HG03095 (cell line): ENCODE measurements around the gene FAU.
"Not testable (repeated sequence)": the region's sequence is repeated elsewhere in the genome, so short reads cannot be mapped to it uniquely, and the experiment has no call there.

Experiments used
- ATAC-seq: cut with Tn5 transposase; IDR thresholded peaks from one replicate; pipeline ENCODE4 v1.9.1; 2021; ENCODE audit warnings: moderate library complexity; ENCODE audit not compliant: unreplicated experiment

Gene FAU

DNA sequence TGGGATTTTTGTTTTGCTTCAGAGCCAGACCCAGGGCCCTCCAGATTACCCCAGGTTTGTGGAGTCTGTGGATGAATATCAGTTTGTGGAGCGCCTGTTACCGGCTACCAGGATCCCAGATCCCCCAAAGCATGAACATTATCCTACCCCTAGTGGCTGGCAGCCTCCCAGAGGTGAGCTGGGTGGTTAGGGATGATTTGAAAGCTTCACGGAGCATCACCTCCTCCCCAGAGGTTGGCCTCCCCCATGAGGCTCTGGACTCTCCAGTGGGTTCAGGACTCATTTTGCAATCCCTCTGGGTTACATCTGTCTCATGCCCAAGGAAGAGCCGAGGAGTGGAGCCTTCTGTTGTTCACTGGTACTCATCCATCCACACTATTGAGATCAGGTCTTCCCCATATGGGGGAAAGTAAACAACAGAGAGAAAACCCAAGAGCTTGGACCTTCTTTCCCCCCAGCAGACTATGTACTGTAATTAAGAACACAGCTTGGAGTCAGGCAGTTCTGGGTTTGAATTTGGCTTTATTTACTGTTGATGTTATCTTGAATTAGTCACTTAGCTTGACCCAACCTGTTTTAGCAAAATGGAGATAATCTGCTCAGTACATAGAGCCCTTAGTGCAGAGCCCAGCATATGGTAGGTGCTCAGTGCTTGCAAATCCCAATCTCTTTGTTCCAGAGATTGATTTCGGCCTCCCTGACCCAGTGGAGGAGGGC lies 2.7 kb upstream of the FAU start:
- ATAC-seq, result no peak

DNA sequence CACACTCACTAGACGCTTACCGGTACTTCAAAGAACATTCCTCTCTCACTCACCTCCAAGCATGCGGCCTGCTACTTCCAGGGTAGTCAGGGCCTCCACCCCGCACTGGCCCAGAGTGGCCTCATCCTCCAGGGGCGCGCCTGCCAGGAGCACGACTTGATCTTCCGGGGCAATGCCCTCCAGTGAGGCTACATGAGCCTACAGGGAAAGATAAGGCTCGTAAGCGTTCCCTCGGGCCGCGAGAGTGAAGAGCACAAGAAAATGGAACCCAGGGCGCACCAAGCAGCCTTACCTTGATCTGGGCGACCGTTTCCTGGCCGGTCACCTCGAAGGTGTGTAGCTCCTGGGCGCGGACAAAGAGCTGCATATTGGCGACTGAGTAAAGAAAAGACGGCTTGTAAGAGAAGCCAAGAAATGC lies 478 bp downstream of the FAU start:
- ATAC-seq, result no peak

DNA sequence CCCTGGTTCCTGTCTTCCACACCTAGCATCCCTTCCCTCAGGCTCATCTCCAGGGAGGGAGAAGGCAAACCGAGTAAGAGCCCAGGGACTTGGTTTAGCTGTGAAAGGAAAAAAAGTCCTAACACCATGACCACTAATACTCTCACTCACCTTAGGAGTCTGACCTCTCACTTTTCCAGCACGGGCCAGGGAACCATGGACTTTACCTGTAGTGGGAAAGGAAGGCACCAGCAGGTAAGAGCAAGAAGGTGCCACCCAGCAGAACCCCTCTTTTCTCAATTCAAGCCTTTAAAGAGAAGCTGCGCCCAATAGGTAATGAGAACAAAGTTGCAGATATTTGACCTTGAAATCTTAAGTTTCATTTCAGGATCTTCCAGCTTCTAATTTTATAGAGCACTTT lies 1.1 kb downstream of the FAU start:
- ATAC-seq, result no peak

DNA sequence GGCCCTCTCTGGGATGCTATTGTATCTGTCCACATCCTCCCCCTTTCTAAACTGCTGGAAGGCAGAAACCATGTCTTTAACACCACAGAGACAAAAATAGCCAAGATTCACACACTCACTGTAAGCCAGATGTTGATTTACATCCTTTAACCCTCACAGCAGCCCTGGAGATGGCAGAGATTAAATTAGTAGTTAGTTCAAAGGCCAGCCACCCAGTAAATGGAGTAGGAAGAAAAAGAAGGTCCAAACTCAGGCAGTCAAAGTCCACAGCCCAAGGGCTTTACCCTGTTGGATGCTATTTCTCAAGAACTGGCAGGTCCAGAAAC lies 2.3 kb downstream of the FAU start:
- ATAC-seq, result no peak

GRCh38 chr11:65118891-65119669 lies 2.9 kb downstream of the FAU start:
- not testable (repeated sequence) for ATAC-seq

DNA sequence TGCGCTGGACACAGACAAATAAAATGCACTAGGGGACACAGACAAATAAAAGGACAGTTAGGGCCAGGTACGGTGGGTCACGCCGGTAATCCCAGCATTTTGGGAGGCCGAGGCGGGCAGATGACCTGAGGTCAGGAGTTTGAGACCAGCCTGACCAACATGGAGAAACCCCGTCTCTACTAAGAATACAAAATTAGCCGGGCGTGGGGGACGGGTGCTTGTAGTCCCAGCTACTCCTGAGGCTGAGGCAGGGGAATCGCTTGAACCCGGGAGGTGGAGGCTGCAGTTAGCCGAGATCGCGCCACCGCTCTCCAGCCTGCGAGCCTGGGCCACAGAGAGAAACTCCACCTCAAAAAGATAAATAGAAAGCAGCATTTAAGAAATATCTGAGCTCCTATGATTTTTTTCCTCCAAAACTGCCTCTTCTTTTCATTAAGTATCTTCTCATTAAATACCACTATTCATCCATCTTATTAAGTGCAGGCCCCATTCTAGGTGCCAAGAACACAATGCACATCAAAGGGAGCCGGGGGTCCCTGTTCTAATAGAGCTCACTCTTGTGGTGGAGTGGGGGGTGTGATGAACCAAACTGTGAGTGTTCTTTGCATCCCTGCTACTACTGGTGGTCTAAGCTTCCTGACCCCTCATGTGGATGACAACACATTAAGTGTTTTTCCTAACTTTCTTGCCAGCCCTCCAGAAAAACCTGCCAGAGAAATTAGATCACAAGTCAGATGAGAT lies 3.7 kb downstream of the FAU start:
- ATAC-seq, result no peak

DNA sequence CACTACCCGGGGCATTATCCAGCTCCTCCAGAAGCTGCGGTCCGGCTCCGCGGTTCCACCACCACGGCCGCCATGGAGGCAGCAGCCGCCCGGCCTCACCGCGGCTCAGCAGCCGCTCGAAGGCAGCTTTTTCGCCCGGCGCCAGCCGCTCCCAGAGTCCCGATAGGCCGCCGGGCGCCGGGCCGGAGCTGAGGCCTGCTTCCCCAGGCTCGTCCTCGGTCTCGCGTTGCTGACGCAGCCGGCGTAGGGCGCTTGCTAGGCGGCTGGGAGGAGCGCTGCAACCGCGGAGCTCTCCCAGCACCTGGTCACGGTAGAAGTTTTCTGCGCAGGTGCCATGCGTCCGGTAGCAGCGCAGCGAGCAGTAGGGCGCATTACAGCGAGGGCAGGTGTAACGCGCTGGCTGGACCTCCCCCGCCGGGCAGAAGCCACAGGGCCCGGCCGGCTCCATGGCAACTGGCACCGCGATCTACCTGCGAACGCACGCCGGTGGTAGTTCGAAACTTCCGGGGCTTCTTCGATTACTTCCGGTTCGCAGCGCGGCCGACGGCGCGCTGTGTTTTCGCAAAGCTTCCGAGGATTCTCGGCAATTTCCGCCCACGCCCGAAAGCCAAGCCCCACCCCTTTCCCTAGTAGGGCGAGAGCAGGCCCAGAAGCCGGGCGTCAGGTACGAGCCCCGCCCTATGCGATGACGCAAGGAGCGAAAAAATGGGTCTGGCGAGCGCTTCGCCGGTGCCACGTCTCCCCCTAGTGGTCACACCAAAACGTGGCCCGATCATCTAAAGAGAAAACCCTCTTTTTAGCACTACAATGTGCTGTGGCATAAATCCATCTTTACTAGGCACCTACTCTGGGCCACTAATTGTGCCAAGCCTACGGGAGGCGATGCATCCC lies 4.5 kb downstream of the FAU start, which contains the start of gene ZNHIT2:
Gene ZNHIT2, minus strand, starts transcription at position 496 of the 891 bp plus-strand sequence. Its CDS starts 48 bp downstream, at position 448.
- peak; percentile 46 for ATAC-seq

- ATAC-seq, result no peak
Observed at GRCh38 chr11:65116370-65117205, 5.3 kb downstream of the FAU start.

GRCh38 chr11:65115361-65116082 lies 6.4 kb downstream of the FAU start:
- no peak for ATAC-seq

DNA sequence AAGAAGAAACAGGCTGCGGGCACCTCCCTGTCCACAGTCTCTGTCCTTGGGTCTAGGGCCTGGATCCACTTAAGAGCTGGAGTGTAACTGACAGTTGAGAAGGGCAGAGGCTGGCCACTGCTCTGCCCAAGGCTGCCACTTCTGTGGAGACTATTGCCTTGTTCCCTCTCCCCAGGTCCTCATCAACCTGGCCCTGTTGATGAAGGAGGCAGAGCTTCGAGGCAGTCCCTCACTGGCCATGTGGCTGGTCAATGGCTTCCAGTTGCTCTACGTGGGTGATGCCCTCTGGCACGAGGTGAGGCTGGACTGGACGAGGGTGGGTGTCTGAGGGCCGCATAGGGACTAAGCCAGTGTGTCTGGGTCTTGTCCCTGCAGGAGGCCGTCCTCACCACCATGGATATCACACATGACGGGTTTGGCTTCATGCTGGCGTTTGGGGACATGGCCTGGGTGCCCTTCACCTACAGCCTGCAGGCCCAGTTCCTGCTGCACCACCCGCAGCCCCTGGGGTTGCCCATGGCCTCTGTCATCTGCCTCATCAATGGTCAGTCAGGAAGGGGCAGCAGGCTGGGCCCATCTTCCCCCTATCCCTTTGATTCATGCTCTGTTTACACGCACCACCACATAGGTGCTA lies 7.3 kb downstream of the FAU start:
- ATAC-seq, result no peak

GRCh38 chr11:65113839-65114238 lies 8.1 kb downstream of the FAU start:
- no peak for ATAC-seq

DNA sequence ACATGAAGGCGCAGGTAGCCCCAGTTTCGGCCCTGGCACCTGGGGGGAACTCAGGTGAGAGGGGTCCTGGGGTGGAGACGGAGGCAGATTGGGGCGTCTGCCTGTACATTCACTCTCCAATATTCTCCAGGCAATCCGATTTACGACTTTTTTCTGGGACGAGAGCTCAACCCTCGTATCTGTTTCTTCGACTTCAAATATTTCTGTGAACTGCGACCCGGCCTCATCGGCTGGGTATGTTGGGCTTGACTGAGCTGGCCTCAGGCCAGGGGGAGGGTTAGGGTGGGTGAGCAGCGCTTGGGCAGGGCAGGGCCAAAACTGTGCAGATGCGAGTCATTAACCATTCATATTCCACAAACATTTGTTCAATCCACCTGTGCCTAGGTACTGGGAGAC lies 8.6 kb downstream of the FAU start:
- no peak for ATAC-seq

DNA sequence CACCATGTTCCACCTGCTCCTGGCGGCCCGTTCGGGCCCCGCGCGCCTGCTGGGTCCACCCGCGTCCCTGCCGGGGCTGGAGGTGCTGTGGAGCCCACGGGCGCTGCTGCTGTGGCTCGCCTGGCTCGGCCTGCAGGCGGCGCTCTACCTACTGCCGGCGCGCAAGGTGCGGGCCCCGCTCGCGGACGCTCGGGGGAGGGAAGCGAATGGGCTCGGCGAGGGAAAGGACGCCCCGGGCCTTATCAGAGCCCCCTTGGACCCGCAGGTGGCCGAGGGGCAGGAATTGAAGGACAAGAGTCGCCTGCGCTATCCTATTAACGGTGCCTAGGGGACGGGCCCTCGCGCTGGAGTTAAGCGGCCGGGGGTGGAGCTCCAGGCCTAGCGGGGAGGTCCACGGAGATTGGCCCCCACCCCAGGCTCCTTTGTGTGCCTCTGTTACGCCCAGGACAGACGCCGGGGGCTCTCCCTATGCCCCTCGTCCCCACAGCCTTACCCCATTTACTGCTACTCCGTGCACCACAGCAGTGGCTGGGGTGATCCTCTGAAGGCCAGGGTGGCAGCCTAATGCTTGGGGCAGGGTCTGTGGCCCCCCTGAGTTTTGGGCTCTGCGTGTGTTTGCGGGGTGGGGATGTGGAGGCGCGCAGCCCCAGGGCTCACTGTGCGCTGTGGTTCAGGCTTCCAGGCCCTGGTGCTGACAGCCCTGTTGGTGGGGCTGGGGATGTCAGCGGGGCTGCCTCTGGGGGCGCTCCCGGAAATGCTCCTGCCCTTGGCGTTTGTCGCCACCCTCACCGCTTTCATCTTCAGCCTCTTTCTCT lies 9.2 kb downstream of the FAU start:
- ATAC-seq, result no peak

GRCh38 chr11:65111744-65112545 lies 10.0 kb downstream of the FAU start, which contains the start of gene TM7SF2:
Gene TM7SF2, plus strand, starts transcription at chr11:65111872. Its CDS starts 144 bp downstream, at chr11:65112016.
- peak; percentile 51 for ATAC-seq

GRCh38 chr11:65111159-65111743 lies 10.7 kb downstream of the FAU start:
- ATAC-seq, result no peak

- no peak for ATAC-seq
Observed at GRCh38 chr11:65110354-65110861, 11.5 kb downstream of the FAU start.
